Adipocyte (in vitro differentiated cells): ENCODE results near the gene BLNK.

Experiments
- DNase-seq: peaks from one replicate; pipeline ENCODE4 v3.0.0-alpha.2; 2015; ENCODE audit warnings: low read depth
- H3K27me3 ChIP-seq: replicated peaks from 2 replicates; pipeline ENCODE4 v1.7.0; 2013; ENCODE audit warnings: mild to moderate bottlenecking, low read length, moderate library complexity; ENCODE audit not compliant: control insufficient read depth, insufficient read depth
- H3K36me3 ChIP-seq: 2 replicates; pipeline ENCODE4 v1.7.0; 2013; ENCODE audit warnings: low read length, mild to moderate bottlenecking, moderate library complexity; ENCODE audit not compliant: control insufficient read depth, insufficient read depth, severe bottlenecking
- H3K4me1 ChIP-seq: 2 replicates; pipeline ENCODE4 v1.7.0; 2013; ENCODE audit warnings: mild to moderate bottlenecking, low read length, moderate library complexity; ENCODE audit not compliant: control insufficient read depth, insufficient read depth
- H3K4me3 ChIP-seq: 2 replicates; pipeline ENCODE4 v1.7.0; 2013; ENCODE audit warnings: mild to moderate bottlenecking, low read length, moderate library complexity
- H3K9ac ChIP-seq: 2 replicates; pipeline ENCODE4 v1.7.0; 2013; ENCODE audit warnings: mild to moderate bottlenecking, low read length, moderate library complexity
- H3K9me3 ChIP-seq: 2 replicates; pipeline ENCODE4 v1.7.0; 2013; ENCODE audit warnings: mild to moderate bottlenecking, low read length, moderate library complexity; ENCODE audit not compliant: control insufficient read depth

Gene BLNK

GRCh38 chr10:96238646-96239623, 32.4 kb downstream of the BLNK start:
- DNase-seq, result peak; percentile 1
- no peak overlapping the region for H3K9ac ChIP-seq

GRCh38 chr10:96236876-96237275, 34.5 kb downstream of the BLNK start:
- peaks cover 20% of the 10 kb centered on the region for H3K27me3 ChIP-seq

More at GRCh38 chr10:96238646-96239623, 32.4 kb downstream of the BLNK start:
- no peaks in the 10 kb centered on the region for H3K4me1 ChIP-seq
- H3K36me3 ChIP-seq, result no peaks in the 10 kb centered on the region
- H3K4me3 ChIP-seq, result no peak overlapping the region
- H3K9me3 ChIP-seq, result no peaks in the 10 kb centered on the region
- peaks cover 23% of the 10 kb centered on the region for H3K27me3 ChIP-seq

GRCh38 chr10:96236090-96236478, 35.3 kb downstream of the BLNK start:
- Histone ChIP-seq H3K4me1 (no peaks in the 10 kb centered on the region), H3K27me3 (peaks cover 20% of the 10 kb centered on the region), H3K9ac (no peak overlapping the region), H3K36me3 (no peaks in the 10 kb centered on the region), H3K4me3 (no peak overlapping the region), H3K9me3 (no peaks in the 10 kb centered on the region)
- no peak for DNase-seq

More at GRCh38 chr10:96236876-96237275, 34.5 kb downstream of the BLNK start:
- H3K36me3 ChIP-seq, result no peaks in the 10 kb centered on the region
- H3K4me1 ChIP-seq, result no peaks in the 10 kb centered on the region
- no peaks in the 10 kb centered on the region for H3K9me3 ChIP-seq
- no peak overlapping the region for H3K4me3 ChIP-seq
- no peak for DNase-seq
- H3K9ac ChIP-seq, result no peak overlapping the region

DNA sequence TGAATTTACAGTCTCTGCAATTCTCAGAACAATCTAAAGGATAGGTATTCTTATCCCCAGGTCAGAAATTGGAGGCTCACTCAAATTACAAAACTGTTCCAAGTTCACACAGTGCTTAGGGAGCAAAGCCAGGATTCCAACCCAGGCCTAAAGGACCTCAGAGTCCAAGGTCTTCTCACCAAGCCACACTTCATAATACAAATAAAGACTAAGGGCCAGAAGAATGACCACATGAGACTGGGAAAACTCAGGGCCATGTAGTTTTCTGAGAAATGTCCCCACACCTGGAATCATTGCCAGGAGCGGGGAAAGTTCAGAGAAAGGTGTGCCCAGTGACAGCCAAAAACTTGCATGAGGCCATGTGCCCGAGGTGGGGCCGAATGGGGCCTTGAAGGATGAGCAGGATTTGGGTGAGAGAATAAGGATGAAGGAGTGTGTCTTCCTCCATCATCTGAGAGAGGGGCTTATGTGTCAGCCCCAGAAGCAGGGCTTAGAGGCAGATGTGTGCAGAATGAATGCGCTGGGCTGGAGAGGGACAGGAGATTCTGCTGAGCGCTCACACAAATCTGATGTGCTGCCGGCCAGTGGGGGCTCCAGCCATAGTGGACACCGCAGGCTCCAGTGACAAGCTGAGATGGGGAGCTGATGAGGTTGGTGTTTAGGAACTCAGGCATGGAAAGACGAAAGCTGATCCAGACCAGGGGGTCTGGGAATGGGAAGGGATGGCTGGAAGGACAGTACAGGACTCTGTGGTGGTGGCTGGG, 35.9 kb downstream of the BLNK start:
- H3K9ac ChIP-seq, result no peak overlapping the region
- no peak overlapping the region for H3K4me3 ChIP-seq
- H3K9me3 ChIP-seq, result no peaks in the 10 kb centered on the region
- H3K36me3 ChIP-seq, result no peaks in the 10 kb centered on the region
- peaks cover 20% of the 10 kb centered on the region for H3K27me3 ChIP-seq
- no peak for DNase-seq
- no peaks in the 10 kb centered on the region for H3K4me1 ChIP-seq

DNA sequence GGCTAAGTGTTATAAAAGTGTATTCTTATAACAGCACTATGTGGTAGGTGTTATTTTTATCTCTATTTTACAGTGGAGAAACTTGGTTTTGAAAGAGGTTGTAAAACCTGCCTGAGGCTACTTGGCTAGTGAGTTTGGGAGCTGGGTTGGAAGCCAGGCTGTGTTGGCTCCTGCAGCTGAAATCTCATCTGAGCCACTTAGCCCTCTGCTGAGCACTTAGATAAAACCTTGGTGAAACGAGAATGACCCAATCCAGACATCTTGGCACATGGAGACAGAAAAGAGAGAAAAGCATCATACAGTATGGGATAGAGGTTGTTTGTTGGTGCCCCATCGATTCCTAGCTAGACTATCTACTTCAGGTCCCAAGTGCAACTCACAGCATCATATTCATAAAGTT, 37.4 kb downstream of the BLNK start:
- no peaks in the 10 kb centered on the region for H3K9me3 ChIP-seq
- no peak overlapping the region for H3K4me3 ChIP-seq
- peaks cover 20% of the 10 kb centered on the region for H3K27me3 ChIP-seq
- H3K4me1 ChIP-seq, result no peaks in the 10 kb centered on the region
- no peak overlapping the region for H3K9ac ChIP-seq
- no peaks in the 10 kb centered on the region for H3K36me3 ChIP-seq
- no peak for DNase-seq

DNA sequence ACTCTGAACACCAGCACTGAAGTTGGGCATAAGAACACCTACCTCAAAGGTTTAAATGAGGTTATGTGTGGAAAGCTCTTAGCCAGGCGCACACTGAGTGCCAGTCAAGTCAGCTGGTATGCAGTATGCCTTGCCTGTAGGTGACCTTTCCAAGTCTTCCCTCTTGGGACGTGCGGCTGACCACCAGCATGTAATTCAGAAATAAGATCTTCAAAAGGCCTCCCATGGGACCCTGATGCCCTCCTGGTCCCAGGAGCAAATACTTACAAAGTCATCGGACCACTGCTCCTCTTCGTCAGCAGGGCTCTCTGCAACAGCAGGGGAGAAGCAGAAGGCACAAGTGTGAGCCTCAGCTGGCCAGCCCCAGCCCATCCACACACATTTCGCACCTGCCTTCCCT, 40.8 kb downstream of the BLNK start:
- Histone ChIP-seq H3K4me1 (no peaks in the 10 kb centered on the region), H3K36me3 (no peaks in the 10 kb centered on the region), H3K4me3 (no peak overlapping the region), H3K9me3 (no peaks in the 10 kb centered on the region), H3K9ac (no peak overlapping the region), H3K27me3 (peaks cover 15% of the 10 kb centered on the region)
- DNase-seq, result no peak

DNA sequence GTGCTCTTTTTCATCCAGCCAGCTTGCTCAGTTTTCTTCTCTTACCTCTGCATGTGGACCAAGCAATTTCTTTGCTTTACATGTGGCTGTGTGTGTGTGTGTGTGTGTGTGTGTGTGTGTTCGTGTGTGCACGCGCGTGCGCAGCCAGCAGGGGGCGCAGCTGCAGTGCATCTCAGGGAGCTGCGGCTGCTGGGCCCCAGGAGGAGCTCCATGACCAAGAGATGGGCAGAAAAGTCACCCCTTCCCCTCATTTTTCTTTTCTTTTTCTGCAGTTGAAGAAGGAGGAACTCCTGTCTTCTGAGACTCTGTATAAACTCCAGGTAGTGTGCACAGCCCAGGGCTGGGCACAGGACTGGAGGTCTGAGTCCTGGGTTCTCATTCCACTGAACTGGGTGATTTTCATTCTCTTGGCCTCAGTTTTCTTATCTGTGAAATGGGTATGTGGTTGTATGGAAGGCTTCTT, 41.8 kb downstream of the BLNK start:
- H3K36me3 ChIP-seq, result no peaks in the 10 kb centered on the region
- DNase-seq, result peak; percentile 62
- H3K9ac ChIP-seq, result no peak overlapping the region
- no peaks in the 10 kb centered on the region for H3K4me1 ChIP-seq
- peaks cover 9% of the 10 kb centered on the region for H3K27me3 ChIP-seq
- no peak overlapping the region for H3K4me3 ChIP-seq
- H3K9me3 ChIP-seq, result no peaks in the 10 kb centered on the region

- Histone ChIP-seq H3K36me3 (no peaks in the 10 kb centered on the region), H3K9me3 (no peaks in the 10 kb centered on the region), H3K9ac (no peak overlapping the region), H3K4me1 (no peaks in the 10 kb centered on the region), H3K27me3 (peaks cover 10% of the 10 kb centered on the region), H3K4me3 (no peak overlapping the region)
- DNase-seq, result no peak
These were observed 42.9 kb downstream of the BLNK start for GRCh38 chr10:96228408-96228994.

DNA sequence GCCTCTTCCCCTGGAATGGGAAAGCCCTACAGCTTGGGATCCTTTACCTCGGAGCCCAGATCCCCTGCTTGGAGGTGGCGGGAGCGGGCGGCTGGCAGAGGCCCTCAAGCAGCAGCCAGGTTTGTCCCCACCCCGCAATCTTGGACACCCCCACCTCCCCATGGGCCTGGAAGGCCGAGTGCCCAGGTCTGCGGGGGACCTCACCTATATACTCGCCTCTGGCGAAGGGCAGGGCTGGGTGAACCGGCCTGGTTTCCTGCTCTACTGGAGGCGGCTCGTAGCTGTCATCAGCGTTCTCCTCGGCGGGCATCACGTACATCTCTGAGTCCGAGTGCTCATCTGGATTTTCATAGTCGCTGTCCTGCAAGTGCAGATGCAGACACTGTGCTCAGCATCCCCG, 44.2 kb downstream of the BLNK start:
- no peaks in the 10 kb centered on the region for H3K9me3 ChIP-seq
- H3K4me3 ChIP-seq, result no peak overlapping the region
- peaks cover 21% of the 10 kb centered on the region for H3K27me3 ChIP-seq
- no peaks in the 10 kb centered on the region for H3K4me1 ChIP-seq
- no peaks in the 10 kb centered on the region for H3K36me3 ChIP-seq
- DNase-seq, result no peak
- no peak overlapping the region for H3K9ac ChIP-seq

GRCh38 chr10:96225119-96225518, 46.2 kb downstream of the BLNK start:
- Histone ChIP-seq H3K9me3 (no peaks in the 10 kb centered on the region), H3K36me3 (no peaks in the 10 kb centered on the region)
- DNase-seq, result no peak

GRCh38 chr10:96222908-96223307, 48.5 kb downstream of the BLNK start:
- Histone ChIP-seq H3K9ac (no peak overlapping the region), H3K36me3 (no peaks in the 10 kb centered on the region), H3K4me3 (no peak overlapping the region), H3K27me3 (peaks cover 45% of the 10 kb centered on the region), H3K4me1 (no peaks in the 10 kb centered on the region), H3K9me3 (no peaks in the 10 kb centered on the region)
- DNase-seq, result no peak

More at GRCh38 chr10:96225119-96225518, 46.2 kb downstream of the BLNK start:
- Histone ChIP-seq H3K9ac (no peak overlapping the region), H3K27me3 (peaks cover 37% of the 10 kb centered on the region), H3K4me1 (no peaks in the 10 kb centered on the region), H3K4me3 (no peak overlapping the region)
